HG02943 (cell line): ENCODE data around the gene NUP93.
"Not testable (repeated sequence)": the region's sequence is repeated elsewhere in the genome, so short reads cannot be mapped to it uniquely, and the experiment has no call there.

Source experiments
- ATAC-seq: cut with Tn5 transposase; IDR thresholded peaks from one replicate; pipeline ENCODE4 v1.9.1; 2021; ENCODE audit warnings: mild to moderate bottlenecking, low read depth, moderate library complexity; ENCODE audit not compliant: unreplicated experiment

The NUP93 gene

GRCh38 chr16:56864960-56865359 is 135.0 kb downstream of the NUP93 start, which contains the start of gene SLC12A3:
SLC12A3 (plus strand) TSS chr16:56865207; CDS start chr16:56865236, 29 bp downstream.
- ATAC-seq, result no peak

GRCh38 chr16:56865394-56866062 is 135.6 kb downstream of the NUP93 start:
- ATAC-seq, result no peak

- ATAC-seq, result no peak
Observed at GRCh38 chr16:56866955-56867830, 137.3 kb downstream of the NUP93 start.

- no peak for ATAC-seq
Observed at GRCh38 chr16:56868175-56868574, 138.2 kb downstream of the NUP93 start.

GRCh38 chr16:56868766-56869165 is 138.8 kb downstream of the NUP93 start:
- not testable (repeated sequence) for ATAC-seq

- no peak for ATAC-seq
Observed at GRCh38 chr16:56869513-56870275, 139.8 kb downstream of the NUP93 start.

- no peak for ATAC-seq
Observed at GRCh38 chr16:56870276-56870888, 140.5 kb downstream of the NUP93 start.

GRCh38 chr16:56871172-56871593 is 141.3 kb downstream of the NUP93 start:
- no peak for ATAC-seq

GRCh38 chr16:56872863-56873391 is 143.0 kb downstream of the NUP93 start:
- ATAC-seq, result no peak

GRCh38 chr16:56874800-56875199 is 144.9 kb downstream of the NUP93 start:
- ATAC-seq, result no peak

GRCh38 chr16:56876048-56876447 is 146.1 kb downstream of the NUP93 start:
- ATAC-seq, result no peak

GRCh38 chr16:56877486-56878182 is 147.7 kb downstream of the NUP93 start:
- no peak for ATAC-seq

- ATAC-seq, result no peak
Observed at GRCh38 chr16:56878282-56878854, 148.4 kb downstream of the NUP93 start.

- ATAC-seq, result no peak
Observed at GRCh38 chr16:56879276-56879675, 149.3 kb downstream of the NUP93 start.

- no peak for ATAC-seq
Observed at GRCh38 chr16:56880176-56880575, 150.2 kb downstream of the NUP93 start.

- ATAC-seq, result no peak
Observed at GRCh38 chr16:56880685-56881084, 150.8 kb downstream of the NUP93 start.

- ATAC-seq, result no peak
Observed at GRCh38 chr16:56882077-56882800, 152.3 kb downstream of the NUP93 start.

- ATAC-seq, result no peak
Observed at GRCh38 chr16:56883586-56883985, 153.7 kb downstream of the NUP93 start.
